ENCODE results near the gene ARFRP1.
"Not testable (repeated sequence)": the region's sequence is repeated elsewhere in the genome, so short reads cannot be mapped to it uniquely, and the experiment has no call there.

ARFRP1 gene

GRCh38 chr20:63655249-63655648, 52.5 kb downstream of the ARFRP1 start:
- DNase-seq (ENCODE audit: low read depth in 2 of 2): no peak

GRCh38 chr20:63653974-63654668, 53.7 kb downstream of the ARFRP1 start:
- DNase-seq (ENCODE audit: low read depth in 2 of 2): no peak

GRCh38 chr20:63653041-63653973, 54.5 kb downstream of the ARFRP1 start, which contains the start of gene STMN3:
STMN3 (minus strand) TSS chr20:63653424; CDS start chr20:63653345, 79 bp downstream.
- DNase-seq (ENCODE audit: low read depth in 2 of 2): peak in 1 of 2 donors; percentile 27

GRCh38 chr20:63652192-63652980, 55.4 kb downstream of the ARFRP1 start:
- no peak for DNase-seq (ENCODE audit: low read depth in 2 of 2)

GRCh38 chr20:63651942-63652191, 55.9 kb downstream of the ARFRP1 start:
- no peak for DNase-seq (ENCODE audit: low read depth in 2 of 2)

- not testable (repeated sequence) for DNase-seq (ENCODE audit: low read depth in 2 of 2)
Measured at GRCh38 chr20:63650486-63650885, 57.3 kb downstream of the ARFRP1 start.

- DNase-seq (ENCODE audit: low read depth in 2 of 2): no peak
Measured at GRCh38 chr20:63648895-63649589, 58.7 kb downstream of the ARFRP1 start.
